HG02852 (cell line): ENCODE measurements around the gene TMC1.
"Not testable (repeated sequence)": the region's sequence is repeated elsewhere in the genome, so short reads cannot be mapped to it uniquely, and the experiment has no call there.

Experiments used
- ATAC-seq: cut with Tn5 transposase; IDR thresholded peaks from one replicate; pipeline ENCODE4 v1.9.1; 2021; ENCODE audit warnings: mild to moderate bottlenecking, moderate library complexity; ENCODE audit not compliant: unreplicated experiment

TMC1 gene

DNA sequence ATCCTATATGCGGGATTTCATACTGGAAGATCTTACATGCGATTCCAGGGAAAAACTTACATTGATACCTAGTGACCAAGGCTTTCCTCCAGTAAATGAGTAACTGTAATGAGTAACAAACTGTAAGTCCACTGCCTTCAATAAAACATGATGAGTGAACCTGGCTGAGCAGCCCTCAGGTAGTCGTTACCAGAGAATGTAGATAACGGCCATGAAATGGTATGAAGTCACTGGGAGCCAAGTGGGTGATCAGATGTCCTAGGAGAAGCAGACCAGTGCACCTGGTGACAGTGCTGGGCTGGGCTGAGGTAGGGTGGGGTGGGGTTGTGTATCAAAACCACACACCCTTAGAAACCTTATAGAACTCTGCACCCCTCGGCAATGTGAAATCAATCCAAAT is 227.9 kb downstream of the TMC1 start:
- no peak for ATAC-seq

- ATAC-seq, result no peak
Measured at GRCh38 chr9:72751541-72751940, 230.1 kb downstream of the TMC1 start.

DNA sequence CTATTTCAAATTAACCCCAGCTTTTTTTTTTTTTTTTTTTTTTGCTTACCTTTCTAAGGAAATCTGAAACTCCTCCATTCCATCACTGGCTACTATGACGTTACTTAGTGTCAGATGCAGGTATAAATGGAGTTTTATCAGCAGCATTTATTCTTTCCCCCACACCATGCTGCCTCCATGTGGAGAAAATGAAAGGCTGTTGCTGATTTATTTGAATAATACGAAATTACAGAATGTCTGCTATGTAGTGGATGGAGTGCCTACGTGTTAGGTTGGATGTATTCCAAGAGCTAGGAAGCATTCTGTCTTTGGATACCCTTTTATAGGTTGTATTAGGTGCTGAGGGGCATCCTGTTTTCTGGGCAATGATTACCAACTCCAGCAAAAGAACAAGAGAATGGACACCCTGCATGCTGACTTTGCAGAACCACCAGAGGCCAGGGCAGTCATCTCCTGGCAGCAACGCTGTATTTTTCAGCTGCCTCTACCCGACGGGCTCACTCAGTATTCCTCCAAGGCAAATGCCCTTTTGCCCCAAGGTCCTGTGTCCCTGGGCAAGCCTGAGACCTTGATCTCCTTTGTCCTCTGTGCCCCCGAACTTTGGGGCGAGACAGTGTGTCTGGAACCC is 232.0 kb downstream of the TMC1 start:
- ATAC-seq, result no peak

GRCh38 chr9:72755836-72756235 is 234.4 kb downstream of the TMC1 start:
- no peak for ATAC-seq

GRCh38 chr9:72758944-72759343 is 237.5 kb downstream of the TMC1 start:
- no peak for ATAC-seq

- ATAC-seq, result no peak
Measured at GRCh38 chr9:72763022-72763421, 241.6 kb downstream of the TMC1 start.

DNA sequence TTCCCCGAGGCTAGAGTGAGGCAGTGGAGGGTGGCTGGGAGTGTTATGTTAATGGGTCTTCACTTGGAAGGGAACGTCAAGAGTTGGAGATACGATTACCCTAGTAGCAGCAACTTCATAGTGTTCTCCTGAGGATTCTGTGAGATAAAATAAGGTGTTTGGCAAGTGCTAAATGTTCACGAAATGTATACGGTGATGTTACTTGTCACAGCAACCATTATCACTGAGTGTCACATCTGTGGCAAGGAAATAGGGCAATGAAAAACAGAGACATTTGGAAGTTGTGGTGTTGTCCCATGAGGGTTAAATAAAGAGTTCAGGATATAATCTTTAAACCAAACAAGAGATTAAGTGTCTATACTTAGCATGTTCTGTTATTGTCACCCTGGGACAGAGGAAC is 248.1 kb downstream of the TMC1 start:
- no peak for ATAC-seq

- no peak for ATAC-seq
Measured at GRCh38 chr9:72772661-72773060, 251.3 kb downstream of the TMC1 start.

DNA sequence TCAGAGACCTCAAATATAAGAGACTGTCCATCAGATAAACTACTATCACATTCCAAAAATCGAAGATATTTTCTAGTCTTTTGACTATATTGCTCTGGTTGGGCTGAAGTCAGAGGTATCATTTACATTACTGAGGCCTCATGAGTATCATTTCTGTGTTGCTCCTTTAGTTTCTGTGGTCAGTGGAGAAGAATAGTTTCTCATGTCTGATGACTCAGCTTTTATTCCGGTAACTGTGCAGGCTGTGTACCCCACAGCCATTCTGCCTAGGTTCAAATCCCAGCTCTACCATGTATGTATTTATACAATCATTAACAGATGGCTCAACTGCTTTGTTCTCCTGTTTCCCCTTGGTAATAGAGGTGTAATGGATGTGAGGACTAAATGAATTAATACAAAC is 252.2 kb downstream of the TMC1 start:
- ATAC-seq, result peak; percentile 50

GRCh38 chr9:72775570-72775969 is 254.2 kb downstream of the TMC1 start:
- no peak for ATAC-seq

DNA sequence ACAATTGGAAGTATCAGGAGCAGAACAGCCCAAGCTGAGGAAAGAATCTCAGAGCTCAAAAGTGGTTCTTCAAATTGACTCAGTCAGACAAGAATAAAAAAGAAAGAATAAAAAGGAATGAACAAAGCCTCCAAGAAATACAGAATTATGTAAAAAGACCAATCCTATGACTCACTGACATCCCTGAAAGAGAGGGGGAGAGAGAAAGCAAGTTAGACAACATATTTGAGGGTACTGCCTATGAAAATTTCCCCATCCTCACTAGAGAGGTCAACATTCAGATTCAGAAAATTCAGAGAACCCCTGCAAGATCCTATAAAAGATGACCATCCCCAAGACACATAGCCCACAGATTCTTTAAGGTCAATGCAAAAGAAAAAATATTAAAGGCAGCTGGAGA is 258.2 kb downstream of the TMC1 start:
- ATAC-seq, result no peak

GRCh38 chr9:72786948-72787347 is 265.5 kb downstream of the TMC1 start:
- ATAC-seq, result no peak

DNA sequence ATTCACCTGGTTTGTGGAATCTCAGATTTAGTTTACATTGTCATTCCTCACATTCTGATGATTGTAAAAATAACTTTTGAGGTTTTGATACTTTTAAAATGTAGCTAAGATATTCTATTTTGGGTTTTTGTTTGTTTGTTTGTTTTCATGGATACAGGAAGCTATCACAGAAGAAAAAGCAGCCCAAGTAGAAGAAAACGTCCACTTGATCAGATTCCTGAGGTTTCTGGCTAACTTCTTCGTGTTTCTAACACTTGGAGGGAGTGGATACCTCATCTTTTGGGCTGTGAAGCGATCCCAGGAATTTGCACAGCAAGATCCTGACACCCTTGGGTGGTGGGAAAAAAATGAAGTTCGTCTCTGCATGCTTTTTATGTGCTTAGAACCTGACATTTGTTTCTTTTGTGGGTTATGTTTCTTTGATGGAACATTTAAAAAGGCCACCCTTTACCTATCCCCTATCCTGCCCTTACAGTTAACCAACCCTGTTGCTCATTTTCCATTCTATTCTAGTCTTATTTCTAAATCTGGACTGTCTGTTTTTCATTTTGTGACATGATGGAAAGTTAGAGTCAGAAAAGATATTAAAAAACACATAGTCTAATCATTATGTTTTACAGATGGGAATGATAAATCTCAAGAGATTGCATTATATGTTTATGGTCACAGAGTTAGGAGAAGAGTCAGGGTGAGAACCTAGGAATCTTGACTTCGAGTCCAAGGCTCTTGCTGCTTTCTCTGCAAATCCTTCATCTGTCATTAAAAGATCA is 267.7 kb downstream of the TMC1 start:
- no peak for ATAC-seq

DNA sequence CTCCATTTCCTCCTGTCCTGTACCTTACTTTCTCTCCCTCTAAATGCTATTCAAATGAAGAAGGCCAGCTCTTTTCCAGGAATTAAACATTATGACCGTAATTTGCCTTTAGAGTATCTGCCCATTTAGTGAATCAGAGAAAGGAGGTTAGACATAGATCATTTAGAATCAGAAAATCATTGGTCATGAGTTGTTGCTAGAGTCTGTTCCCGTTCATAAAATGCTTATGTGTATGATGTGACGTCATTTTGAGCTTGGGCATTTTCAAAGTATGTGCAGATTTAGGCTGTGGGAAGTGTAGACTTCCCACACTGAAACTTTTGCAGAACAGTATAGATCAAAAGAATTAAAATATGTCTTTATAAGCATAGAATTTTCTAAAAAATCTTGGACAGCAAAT is 268.5 kb downstream of the TMC1 start:
- no peak for ATAC-seq

- no peak for ATAC-seq
Measured at GRCh38 chr9:72790989-72791388, 269.6 kb downstream of the TMC1 start.

DNA sequence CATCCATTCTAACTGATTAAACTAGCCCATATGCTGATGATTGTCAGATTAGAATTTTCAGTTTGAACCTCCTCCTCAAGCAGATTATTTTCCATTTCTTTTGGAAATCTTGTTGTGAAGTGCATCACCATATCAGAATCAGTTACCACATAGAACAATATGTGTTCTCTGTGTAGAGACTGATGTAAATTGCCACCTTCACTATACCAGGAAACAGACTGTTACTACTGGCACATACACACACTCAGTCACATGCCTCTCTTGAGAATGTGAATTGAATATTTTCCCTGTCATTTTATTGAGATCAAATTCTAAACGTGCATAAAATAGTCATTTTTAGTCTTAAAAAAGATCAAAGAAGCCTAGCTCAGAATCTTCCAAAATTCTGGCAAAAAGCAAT is 270.0 kb downstream of the TMC1 start:
- ATAC-seq, result no peak

GRCh38 chr9:72794946-72795345 is 273.5 kb downstream of the TMC1 start:
- ATAC-seq, result no peak

DNA sequence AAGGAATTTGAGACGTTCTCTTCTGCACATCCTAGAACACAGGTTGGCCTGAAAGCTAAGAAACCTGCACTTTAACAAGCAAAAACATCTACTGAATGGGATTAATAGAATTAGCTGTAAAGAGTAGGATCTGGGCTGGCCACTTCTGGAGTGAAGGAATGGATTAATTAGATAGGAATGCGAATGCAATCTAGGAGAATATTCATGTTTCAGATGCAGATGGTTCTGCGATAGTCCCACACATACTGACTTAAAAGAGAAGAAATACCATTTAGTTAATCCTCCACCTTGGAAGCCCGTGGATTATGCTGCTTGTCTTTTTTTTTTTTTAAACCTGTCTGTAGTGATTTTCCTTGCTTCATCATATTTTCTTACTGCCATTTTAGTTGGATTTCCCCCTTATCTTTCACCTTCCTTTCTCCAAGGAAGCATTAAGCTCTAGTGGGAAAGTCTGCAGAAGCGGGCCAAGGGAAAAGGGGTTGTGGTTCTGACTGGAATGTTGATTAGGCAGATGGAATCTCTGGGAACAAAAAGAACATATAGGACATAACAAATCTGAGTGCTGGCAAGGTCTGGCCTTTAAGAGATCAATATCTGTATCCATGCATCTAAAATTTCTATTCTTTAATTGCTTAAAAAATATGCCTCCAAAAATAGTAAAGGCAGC is 279.1 kb downstream of the TMC1 start:
- no peak for ATAC-seq

DNA sequence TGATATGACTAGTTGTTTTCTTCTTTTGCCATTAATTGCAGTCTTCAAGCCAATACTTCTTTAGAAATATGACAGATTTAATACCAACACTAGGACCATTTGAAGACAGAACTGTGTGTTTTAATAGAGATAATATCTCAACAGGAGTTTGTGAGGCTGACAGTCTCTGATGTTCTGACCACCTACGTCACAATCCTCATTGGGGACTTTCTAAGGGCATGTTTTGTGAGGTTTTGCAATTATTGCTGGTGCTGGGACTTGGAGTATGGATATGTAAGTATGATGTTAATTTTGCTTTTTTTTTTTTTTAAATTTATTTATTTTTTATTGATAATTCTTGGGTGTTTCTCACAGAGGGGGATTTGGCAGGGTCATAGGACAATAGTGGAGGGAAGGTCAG is 283.8 kb downstream of the TMC1 start:
- ATAC-seq, result no peak

DNA sequence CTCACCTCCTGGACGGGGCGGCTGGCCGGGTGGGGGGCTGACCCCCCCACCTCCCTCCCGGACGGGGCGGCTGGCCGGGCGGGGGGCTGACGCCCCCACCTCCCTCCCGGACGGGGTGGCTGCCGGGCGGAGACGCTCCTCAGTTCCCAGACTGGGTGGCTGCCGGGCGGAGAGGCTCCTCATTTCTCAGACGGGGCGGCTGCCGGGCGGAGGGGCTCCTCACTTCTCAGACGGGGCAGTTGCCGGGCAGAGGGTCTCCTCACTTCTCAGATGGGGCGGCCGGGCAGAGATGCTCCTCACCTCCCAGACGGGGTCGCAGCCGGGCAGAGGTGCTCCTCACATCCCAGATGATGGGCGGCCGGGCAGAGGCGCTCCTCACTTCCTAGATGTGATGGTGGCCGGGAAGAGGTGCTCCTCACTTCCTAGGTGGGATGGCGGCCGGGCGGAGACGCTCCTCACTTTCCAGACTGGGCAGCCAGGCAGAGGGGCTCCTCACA is 285.0 kb downstream of the TMC1 start:
- ATAC-seq, result not testable (repeated sequence)

GRCh38 chr9:72807765-72808445 is 286.5 kb downstream of the TMC1 start:
- ATAC-seq, result no peak

- no peak for ATAC-seq
Measured at GRCh38 chr9:72808446-72808768, 287.0 kb downstream of the TMC1 start.
